H9 (cell line): ENCODE results near the gene PDYN. TPM values are rescaled to one million over a fixed set of nuclear protein-coding genes. Genes with fewer than 3 reads are reported as not detected.

Source experiments
- DNase-seq: peaks from one replicate; pipeline ENCODE4 v3.0.0-alpha.2; 2017
- H2AFZ ChIP-seq: one replicate; pipeline ENCODE4 v1.6.1; 2013; ENCODE audit warnings: mild to moderate bottlenecking, low read length, control low read depth, moderate library complexity
- H2AK5ac ChIP-seq: 2 replicates; pipeline ENCODE4 v1.6.1; 2013; ENCODE audit warnings: low read length, control low read depth, mixed read lengths; ENCODE audit not compliant: insufficient read length
- H2BK120ac ChIP-seq: one replicate; pipeline ENCODE4 v1.6.1; 2013; ENCODE audit warnings: low read depth, mild to moderate bottlenecking, low read length, control low read depth, inconsistent platforms; ENCODE audit not compliant: poor library complexity, severe bottlenecking
- H2BK12ac ChIP-seq: 2 replicates; pipeline ENCODE4 v1.6.1; 2013; ENCODE audit warnings: low read length, control low read depth, mixed read lengths, low read depth; ENCODE audit not compliant: insufficient read length
- H2BK15ac ChIP-seq: 2 replicates; pipeline ENCODE4 v1.6.1; 2013; ENCODE audit warnings: low read depth, low read length, control low read depth
- H2BK20ac ChIP-seq: one replicate; pipeline ENCODE4 v1.6.1; 2013; ENCODE audit warnings: low read depth, mild to moderate bottlenecking, low read length, control low read depth, inconsistent platforms; ENCODE audit not compliant: poor library complexity, severe bottlenecking
- H2BK5ac ChIP-seq: 2 replicates; pipeline ENCODE4 v1.6.1; 2013; ENCODE audit warnings: low read length, control low read depth, mixed read lengths; ENCODE audit not compliant: insufficient read length
- H3K14ac ChIP-seq: 2 replicates; pipeline ENCODE4 v1.6.1; 2013; ENCODE audit warnings: low read length, control low read depth; ENCODE audit not compliant: insufficient read depth
- H3K18ac ChIP-seq: 2 replicates; pipeline ENCODE4 v1.6.1; 2013; ENCODE audit warnings: low read depth, mild to moderate bottlenecking, mixed read lengths, low read length, control low read depth; ENCODE audit not compliant: insufficient read length
- H3K23ac ChIP-seq: 2 replicates; pipeline ENCODE4 v1.6.1; 2013; ENCODE audit warnings: low read length, control low read depth, mixed read lengths, low read depth; ENCODE audit not compliant: insufficient read length
- H3K23me2 ChIP-seq: 2 replicates; pipeline ENCODE4 v1.6.1; 2013; ENCODE audit warnings: low read depth, mild to moderate bottlenecking, mixed read lengths, low read length, control low read depth; ENCODE audit not compliant: insufficient read length, poor library complexity, severe bottlenecking
- H3K27ac ChIP-seq: 2 replicates; pipeline ENCODE4 v1.5.1; 2013; ENCODE audit warnings: low read length, control low read depth, mixed read lengths, low read depth; ENCODE audit not compliant: insufficient read length
- H3K27me3 ChIP-seq: 2 replicates; pipeline ENCODE4 v1.6.1; 2013; ENCODE audit warnings: low read length, control low read depth, inconsistent platforms; ENCODE audit not compliant: insufficient read depth
- H3K4ac ChIP-seq: 2 replicates; pipeline ENCODE4 v1.6.1; 2013; ENCODE audit warnings: low read depth, mild to moderate bottlenecking, control low read depth, inconsistent platforms, low read length, moderate library complexity
- H3K4me1 ChIP-seq: 2 replicates; pipeline ENCODE4 v1.6.1; 2013; ENCODE audit warnings: low read length, control low read depth, inconsistent platforms; ENCODE audit not compliant: insufficient read depth
- H3K4me2 ChIP-seq: 2 replicates; pipeline ENCODE4 v1.6.1; 2013; ENCODE audit warnings: low read length, control low read depth, mixed read lengths; ENCODE audit not compliant: insufficient read length, insufficient read depth
- H3K56ac ChIP-seq: 2 replicates; pipeline ENCODE4 v1.6.1; 2013; ENCODE audit warnings: low read depth, mild to moderate bottlenecking, mixed read lengths, low read length, control low read depth; ENCODE audit not compliant: insufficient read length
- H3K79me1 ChIP-seq: 2 replicates; pipeline ENCODE4 v1.6.1; 2013; ENCODE audit warnings: low read depth, mild to moderate bottlenecking, moderate library complexity, low read length, control low read depth, inconsistent platforms; ENCODE audit not compliant: insufficient read depth, poor library complexity, severe bottlenecking
- H3K79me2 ChIP-seq: 2 replicates; pipeline ENCODE4 v1.6.1; 2013; ENCODE audit warnings: low read length, control low read depth, inconsistent platforms; ENCODE audit not compliant: insufficient read depth
- H3K9ac ChIP-seq: 2 replicates; pipeline ENCODE4 v1.6.1; 2013; ENCODE audit warnings: low read length, control low read depth, mixed read lengths; ENCODE audit not compliant: insufficient read length; ENCODE audit errors: extremely low read depth
- H3K9me3 ChIP-seq: one replicate; pipeline ENCODE4 v1.6.1; 2013; ENCODE audit warnings: low read depth, low read length, inconsistent platforms; ENCODE audit not compliant: control insufficient read depth
- H3T11ph ChIP-seq: one replicate; pipeline ENCODE4 v1.6.1; 2013; ENCODE audit warnings: mild to moderate bottlenecking, low read length, control low read depth, inconsistent platforms
- H4K20me1 ChIP-seq: one replicate; pipeline ENCODE4 v1.6.1; 2013; ENCODE audit not compliant: control insufficient read depth, insufficient read length, insufficient read depth
- H4K5ac ChIP-seq: 2 replicates; pipeline ENCODE4 v1.6.1; 2013; ENCODE audit warnings: low read depth, mild to moderate bottlenecking, mixed read lengths, low read length, control low read depth; ENCODE audit not compliant: insufficient read length
- H4K8ac ChIP-seq: replicated peaks from 2 replicates; pipeline ENCODE4 v1.6.1; 2013; ENCODE audit warnings: low read length, control low read depth, mixed read lengths, low read depth; ENCODE audit not compliant: insufficient read length
- H4K91ac ChIP-seq: 2 replicates; pipeline ENCODE4 v1.6.1; 2013; ENCODE audit warnings: low read depth, mild to moderate bottlenecking, moderate library complexity, mixed read lengths, low read length, control low read depth; ENCODE audit not compliant: insufficient read length
- H3K27ac Mint-ChIP-seq, 3 experiments: 2 replicates in 2 of 3; 3 replicates in 1 of 3; pipeline ENCODE4 v1.8.0; 2020 to 2021; ENCODE audit warnings: mixed read lengths in 3 of 3, mild to moderate bottlenecking in 1 of 3, moderate library complexity in 1 of 3
- H3K27me3 Mint-ChIP-seq: 2 replicates; pipeline ENCODE4 v1.8.0; 2021; ENCODE audit warnings: low read depth, mild to moderate bottlenecking, moderate library complexity, mixed read lengths
- H3K36me3 Mint-ChIP-seq, 3 experiments: 2 replicates in 2 of 3; 3 replicates in 1 of 3; pipeline ENCODE4 v1.8.0; 2020 to 2021; ENCODE audit warnings: low read depth in 3 of 3, mixed read lengths in 3 of 3; ENCODE audit not compliant: insufficient read depth in 1 of 3
- H3K4me1 Mint-ChIP-seq, 2 experiments: 2 replicates each; pipeline ENCODE4 v1.8.0; 2020; ENCODE audit warnings: mixed read lengths in 2 of 2
- H3K4me3 Mint-ChIP-seq, 2 experiments: 2 replicates in 1 of 2; 3 replicates in 1 of 2; pipeline ENCODE4 v1.8.0; 2020 to 2021; ENCODE audit warnings: mild to moderate bottlenecking in 2 of 2, mixed read lengths in 2 of 2, moderate library complexity in 1 of 2
- H3K9me3 Mint-ChIP-seq, 2 experiments: 2 replicates in 1 of 2; 3 replicates in 1 of 2; pipeline ENCODE4 v1.8.0; 2020; ENCODE audit warnings: mild to moderate bottlenecking in 2 of 2, mixed read lengths in 2 of 2, moderate library complexity in 1 of 2
- WGBS: extraction: QIAGEN DNeasy Blood & Tissue Kit; methylation state at CpG from one replicate; pipeline ENCODE4 v1.1.7; 2013; ENCODE audit warnings: missing lambda C conversion rate, low lambda C conversion rate, mixed read lengths; ENCODE audit not compliant: insufficient read length; ENCODE audit errors: extremely low coverage; 5-methylcytosine and 5-hydroxymethylcytosine counted together
- total RNA-seq: library from RNA; stranded (reverse); gene quantifications from 2 replicates; pipeline ENCODE4 v1.2.1, GENCODE V29; 2021
- TF ChIP-seq, protein P1 (sequence below): fragments of 200-600 bp; sonication (generic); conservative IDR thresholded peaks from 3 replicates; pipeline ENCODE4 v1.8.0; 2021; ENCODE audit warnings: antibody characterized with exemption, mild to moderate bottlenecking

PDYN gene
- total RNA-seq, 1 experiment from 2014 or later, result 0.63 TPM

DNA sequence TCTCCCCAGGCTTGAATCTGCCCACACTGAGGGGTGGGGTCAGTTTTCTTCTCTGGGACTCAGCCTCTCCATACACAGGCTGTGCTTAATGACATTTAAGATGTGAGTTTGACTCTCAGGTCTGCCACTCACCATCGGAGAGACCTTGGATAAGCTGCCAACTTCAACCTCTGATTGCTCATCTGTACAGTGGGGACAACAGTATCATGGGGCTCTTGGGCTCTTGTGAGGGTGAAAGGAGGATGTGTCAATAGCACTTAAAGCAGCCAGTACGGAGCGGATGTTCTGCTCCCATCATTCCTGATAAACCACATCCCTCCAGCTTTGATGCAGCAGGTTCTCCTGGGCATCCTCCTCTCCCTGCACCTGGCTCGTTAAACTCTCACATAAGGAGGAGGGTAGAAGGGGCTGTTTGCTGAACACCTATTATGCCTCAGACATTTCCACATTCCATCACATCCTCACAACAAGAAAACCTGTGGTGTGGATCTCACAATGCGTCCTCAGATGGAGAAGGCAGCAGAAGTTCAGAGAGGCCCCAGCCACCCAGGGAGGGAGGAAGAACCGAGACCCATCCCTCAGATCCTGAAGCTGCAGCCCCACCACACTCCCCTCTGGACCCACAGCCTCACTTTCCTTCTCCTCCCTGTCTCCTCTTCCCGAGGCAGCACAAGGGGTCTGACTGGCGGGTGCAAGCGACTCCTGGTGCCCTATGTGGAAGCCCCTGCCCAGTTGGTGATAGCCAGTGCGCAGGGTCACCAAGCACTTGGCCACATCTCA, 1.9 kb upstream of the PDYN start:
- no peak overlapping the region for H4K5ac ChIP-seq
- H3K27me3 ChIP-seq, result no peaks in the 10 kb centered on the region
- H3K56ac ChIP-seq, result no peak overlapping the region
- H2BK15ac ChIP-seq, result no peak overlapping the region
- H2BK120ac ChIP-seq, result no peak overlapping the region
- peaks cover 46 to 49% of the 10 kb centered on the region in 2 experiments for H3K4me1 Mint-ChIP-seq
- H3K27me3 Mint-ChIP-seq, result peaks cover 22% of the 10 kb centered on the region
- no peak overlapping the region for H3T11ph ChIP-seq
- H2BK12ac ChIP-seq, result no peak overlapping the region
- no peaks in the 10 kb centered on the region for H3K9me3 ChIP-seq
- H3K9me3 Mint-ChIP-seq, result no peaks in the 10 kb centered on the region
- H4K8ac ChIP-seq, result no peak overlapping the region
- H2BK5ac ChIP-seq, result no peak overlapping the region
- H3K14ac ChIP-seq, result no peak overlapping the region; the same call in 1 of the 2 replicates
- H3K4me3 Mint-ChIP-seq, result no peak overlapping the region
- TF ChIP-seq, protein P1, sequence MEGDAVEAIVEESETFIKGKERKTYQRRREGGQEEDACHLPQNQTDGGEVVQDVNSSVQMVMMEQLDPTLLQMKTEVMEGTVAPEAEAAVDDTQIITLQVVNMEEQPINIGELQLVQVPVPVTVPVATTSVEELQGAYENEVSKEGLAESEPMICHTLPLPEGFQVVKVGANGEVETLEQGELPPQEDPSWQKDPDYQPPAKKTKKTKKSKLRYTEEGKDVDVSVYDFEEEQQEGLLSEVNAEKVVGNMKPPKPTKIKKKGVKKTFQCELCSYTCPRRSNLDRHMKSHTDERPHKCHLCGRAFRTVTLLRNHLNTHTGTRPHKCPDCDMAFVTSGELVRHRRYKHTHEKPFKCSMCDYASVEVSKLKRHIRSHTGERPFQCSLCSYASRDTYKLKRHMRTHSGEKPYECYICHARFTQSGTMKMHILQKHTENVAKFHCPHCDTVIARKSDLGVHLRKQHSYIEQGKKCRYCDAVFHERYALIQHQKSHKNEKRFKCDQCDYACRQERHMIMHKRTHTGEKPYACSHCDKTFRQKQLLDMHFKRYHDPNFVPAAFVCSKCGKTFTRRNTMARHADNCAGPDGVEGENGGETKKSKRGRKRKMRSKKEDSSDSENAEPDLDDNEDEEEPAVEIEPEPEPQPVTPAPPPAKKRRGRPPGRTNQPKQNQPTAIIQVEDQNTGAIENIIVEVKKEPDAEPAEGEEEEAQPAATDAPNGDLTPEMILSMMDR, result no peak
- H2AK5ac ChIP-seq, result no peak overlapping the region
- no peak overlapping the region for H2BK20ac ChIP-seq
- H3K23me2 ChIP-seq, result no peaks in the 10 kb centered on the region
- no peak overlapping the region for H3K9ac ChIP-seq
- H3K79me2 ChIP-seq, result no peaks in the 10 kb centered on the region
- no peak overlapping the region for H3K18ac ChIP-seq
- no peak overlapping the region for H3K23ac ChIP-seq
- no peaks in the 10 kb centered on the region for H4K20me1 ChIP-seq
- no peak overlapping the region for H3K27ac Mint-ChIP-seq
- H2AFZ ChIP-seq, result no peak overlapping the region
- no peak overlapping the region for H3K4ac ChIP-seq
- no peak overlapping the region for H4K91ac ChIP-seq
- no peak overlapping the region for H3K4me2 ChIP-seq
- no peaks in the 10 kb centered on the region for H3K4me1 ChIP-seq
- H3K79me1 ChIP-seq, result no peaks in the 10 kb centered on the region
- no peak overlapping the region for H3K27ac ChIP-seq
- no peaks in the 10 kb centered on the region for H3K36me3 Mint-ChIP-seq
- WGBS, result no CpG with 5 or more reads among the region's 10 CpGs
- no peak for DNase-seq
